SK-N-SH (cell line): ENCODE measurements around the gene CD300H. TPM values are rescaled to one million over a fixed set of nuclear protein-coding genes. Genes with fewer than 3 reads are reported as not detected.

ENCODE experiments used
- CTCF ChIA-PET: fragments of 300-600, 350-600 bp; formaldehyde crosslinking; extraction: SDS; loops from one replicate; lab custom pipeline; 2021; lab: Yijun Ruan, JAX
- POLR2A ChIA-PET: fragments of 350-600 bp; sonication (Branson Sonifier 250); formaldehyde crosslinking; extraction: SDS; loops from one replicate; lab custom pipeline; 2020; ENCODE audit warnings: antibody characterized with exemption, inconsistent platforms; lab: Yijun Ruan, JAX
- DNase-seq: peaks from one replicate; pipeline ENCODE4 v3.0.0; 2012
- H2AFZ ChIP-seq: fragments of 200-600 bp; sonication (generic); 2 replicates; pipeline ENCODE4 v1.8.1; 2016; ENCODE audit warnings: antibody characterized with exemption, mild to moderate bottlenecking, low read depth
- H3F3A ChIP-seq: fragments of 200-600 bp; sonication (generic); replicated peaks from 2 replicates; pipeline ENCODE3; 2016; ENCODE audit warnings: antibody characterized with exemption, mild to moderate bottlenecking; ENCODE audit not compliant: insufficient read depth
- H3K27ac ChIP-seq, 2 experiments: fragments of 200-500 bp in 1 of 2; fragments of 200-600 bp in 1 of 2; sonication (Bioruptor generic) in 1 of 2; sonication (generic), shearing (Covaris generic) in 1 of 2; 2 replicates each; pipeline versions ENCODE4 v1.5.1 to v1.6.1; 2014 to 2016; ENCODE audit warnings: low read depth in 2 of 2, inconsistent platforms in 1 of 2, low read length in 1 of 2, mild to moderate bottlenecking in 1 of 2, mixed read lengths in 1 of 2
- H3K27me3 ChIP-seq: fragments of 200-600 bp; sonication (generic), shearing (Covaris generic); 2 replicates; pipeline ENCODE4 v1.6.1; 2016; ENCODE audit warnings: mixed run types; ENCODE audit not compliant: insufficient read depth
- H3K36me3 ChIP-seq, 2 experiments: fragments of 200-500 bp in 1 of 2; fragments of 200-600 bp in 1 of 2; sonication (Bioruptor generic) in 1 of 2; sonication (generic) in 1 of 2; replicated peaks in 1 of 2; 2 replicates each; pipeline versions ENCODE3 to v1.5.1; 2014 to 2016; ENCODE audit warnings: low read length in 1 of 2, mild to moderate bottlenecking in 1 of 2; ENCODE audit not compliant: insufficient read depth in 2 of 2, control insufficient read depth in 1 of 2
- H3K4me1 ChIP-seq, 2 experiments: fragments of 200-500 bp in 1 of 2; fragments of 200-600 bp in 1 of 2; sonication (Bioruptor generic) in 1 of 2; sonication (generic), shearing (Covaris generic) in 1 of 2; 2 replicates each; pipeline versions ENCODE4 v1.5.1 to v1.6.1; 2014 to 2016; ENCODE audit warnings: low read depth in 1 of 2, low read length in 1 of 2, mixed run types in 1 of 2; ENCODE audit not compliant: insufficient read depth in 2 of 2, control insufficient read depth in 1 of 2
- H3K4me2 ChIP-seq: fragments of 200-600 bp; sonication (generic), shearing (Covaris generic); 2 replicates; pipeline ENCODE4 v1.6.1; 2017; ENCODE audit warnings: mixed run types
- H3K4me3 ChIP-seq, 2 experiments: fragments of 200-500 bp in 1 of 2; fragments of 200-600 bp in 1 of 2; sonication (Bioruptor generic) in 1 of 2; sonication (generic), shearing (Covaris generic) in 1 of 2; 2 replicates each; pipeline versions ENCODE4 v1.5.1 to v1.8.1; 2014 to 2016; ENCODE audit warnings: low read depth in 2 of 2, inconsistent platforms in 1 of 2, low read length in 1 of 2, mild to moderate bottlenecking in 1 of 2, mixed read lengths in 1 of 2, moderate library complexity in 1 of 2
- H3K79me2 ChIP-seq: fragments of 200-600 bp; sonication (generic); 2 replicates; pipeline ENCODE4 v1.8.1; 2017; ENCODE audit warnings: mild to moderate bottlenecking; ENCODE audit not compliant: insufficient read depth
- H3K9ac ChIP-seq: fragments of 200-600 bp; sonication (generic); 2 replicates; pipeline ENCODE4 v1.6.1; 2017; ENCODE audit warnings: mixed run types
- H3K9me2 ChIP-seq: fragments of 200-600 bp; sonication (generic); 2 replicates; pipeline ENCODE4 v1.6.1; 2017; ENCODE audit warnings: mixed run types
- H3K9me3 ChIP-seq: fragments of 200-600 bp; sonication (generic); 2 replicates; pipeline ENCODE4 v1.6.1; 2017; ENCODE audit warnings: mixed run types, mild to moderate bottlenecking, moderate library complexity
- H4K20me1 ChIP-seq: fragments of 200-600 bp; sonication (generic); 2 replicates; pipeline ENCODE4 v1.6.1; 2017; ENCODE audit warnings: mild to moderate bottlenecking, mixed run types; ENCODE audit not compliant: insufficient read depth
- EZH2phosphoT487 ChIP-seq: fragments of 200-600 bp; sonication (generic); IDR thresholded peaks from 2 replicates; pipeline ENCODE4 v1.6.1; 2017; ENCODE audit warnings: low read depth, mixed run types, mild to moderate bottlenecking, antibody characterized with exemption, moderate library complexity, borderline replicate concordance
- FOSL2 ChIP-seq: IDR thresholded peaks from 2 replicates; pipeline ENCODE4 v1.4.0; 2012; ENCODE audit warnings: low read depth, mild to moderate bottlenecking, moderate library complexity, borderline replicate concordance
- FOXM1 ChIP-seq: IDR thresholded peaks from 2 replicates; pipeline ENCODE4 v1.4.0; 2012; ENCODE audit warnings: low read depth, mild to moderate bottlenecking
- MAX ChIP-seq: IDR thresholded peaks from 2 replicates; pipeline ENCODE4 v1.4.0; 2012; ENCODE audit warnings: low read depth
- MEF2A ChIP-seq: IDR thresholded peaks from 2 replicates; pipeline ENCODE4 v1.4.0; 2012; ENCODE audit warnings: low read depth, borderline replicate concordance
- NRF1 ChIP-seq: IDR thresholded peaks from 2 replicates; pipeline ENCODE4 v1.6.1; 2012; ENCODE audit warnings: low read depth, mild to moderate bottlenecking, low read length
- POLR2AphosphoS5 ChIP-seq: IDR thresholded peaks from 2 replicates; pipeline ENCODE4 v1.6.1; 2012; ENCODE audit warnings: low read depth, low read length
- RAD21 ChIP-seq: IDR thresholded peaks from 2 replicates; pipeline ENCODE4 v1.6.1; 2012; ENCODE audit warnings: mild to moderate bottlenecking, low read length
- RXRA ChIP-seq: IDR thresholded peaks from 2 replicates; pipeline ENCODE4 v1.4.0; 2012; ENCODE audit warnings: low read depth, mild to moderate bottlenecking, borderline replicate concordance
- SIN3A ChIP-seq: IDR thresholded peaks from 2 replicates; pipeline ENCODE4 v1.6.1; 2012; ENCODE audit warnings: low read depth, mild to moderate bottlenecking, low read length, moderate library complexity, borderline replicate concordance
- SMC3 ChIP-seq: IDR thresholded peaks from 2 replicates; pipeline ENCODE4 v1.6.1; 2012; ENCODE audit warnings: low read depth, low read length, improper control_type of control experiment
- TCF12 ChIP-seq: IDR thresholded peaks from 2 replicates; pipeline ENCODE4 v1.4.0; 2012
- TEAD4 ChIP-seq: IDR thresholded peaks from 2 replicates; pipeline ENCODE4 v1.4.0; 2012; ENCODE audit warnings: mild to moderate bottlenecking, borderline replicate concordance; ENCODE audit not compliant: insufficient read depth
- USF1 ChIP-seq: IDR thresholded peaks from 2 replicates; pipeline ENCODE4 v1.4.0; 2012; ENCODE audit warnings: low read depth, borderline replicate concordance
- YY1 ChIP-seq: IDR thresholded peaks from 2 replicates; pipeline ENCODE4 v1.4.0; 2012; ENCODE audit warnings: low read depth, mild to moderate bottlenecking
- WGBS: methylation state at CpG from one replicate; pipeline ENCODE4 v1.1.6; 2017; ENCODE audit warnings: low lambda C conversion rate; 5-methylcytosine and 5-hydroxymethylcytosine counted together
- polyA plus RNA-seq, 3 experiments: library from polyadenylated mRNA; depleted of rRNA; stranded (reverse); fragments of >200 nt; gene quantifications; 2 replicates each; pipeline ENCODE4 v1.2.3, GENCODE V29; 2012
- TF ChIP-seq, protein P1 (sequence below): fragments of 150-350 bp; IDR thresholded peaks from 2 replicates; pipeline ENCODE4 v1.6.1; 2016; ENCODE audit warnings: mild to moderate bottlenecking, low read depth, low read length
- TF ChIP-seq, protein P2 (sequence below): fragments of 200-600 bp; sonication (generic); IDR thresholded peaks from 2 replicates; pipeline ENCODE4 v1.6.1; 2017; ENCODE audit warnings: antibody characterized with exemption, mild to moderate bottlenecking, moderate library complexity

The CD300H gene
- polyA plus RNA-seq, 1 of the 3 experiments (the other 2 are of a cell fraction) = not detected

DNA sequence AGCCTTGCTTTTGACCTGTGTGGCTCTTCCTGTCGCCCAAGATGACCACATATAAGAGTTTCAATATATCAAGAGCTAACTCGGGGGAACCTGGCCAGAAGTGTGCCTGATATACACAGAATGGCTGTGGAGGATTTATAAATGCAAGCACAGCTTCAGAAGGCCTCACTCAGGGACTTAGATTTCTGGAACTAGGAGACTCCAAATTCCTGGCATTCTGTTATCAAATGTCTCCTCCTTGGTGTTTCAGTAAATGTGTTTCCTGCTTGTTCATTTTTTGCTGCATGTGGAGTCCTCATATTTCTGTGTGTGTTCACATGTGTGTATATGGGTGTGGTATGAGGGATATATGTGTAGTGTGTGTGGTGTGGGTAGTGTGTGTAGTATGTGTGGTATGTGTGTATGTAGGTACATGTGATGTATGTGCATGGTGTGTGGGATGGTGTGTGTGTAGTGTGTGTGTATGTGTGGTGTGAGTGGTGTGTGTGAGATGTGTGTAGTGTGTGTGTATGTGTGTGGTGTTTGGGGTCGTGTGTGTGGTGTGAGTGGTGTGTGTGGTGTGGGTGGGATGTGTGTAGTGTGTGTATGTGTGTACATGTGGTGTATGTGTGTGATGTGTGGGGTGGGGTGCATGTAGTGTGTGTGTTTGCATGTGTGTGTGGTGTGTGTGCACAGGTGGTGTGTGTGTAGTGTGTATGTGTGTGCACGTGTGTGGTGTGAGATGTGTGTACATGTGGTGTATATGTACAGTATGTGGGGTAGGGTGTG is 981 bp upstream of the CD300H start (continued):
- TF ChIP-seq NRF1 (no peak), USF1 (no peak), SIN3A (no peak)

GRCh38 chr17:74566132-74566753 is 1.1 kb downstream of the CD300H start:
- no peak overlapping the region for H2AFZ ChIP-seq
- H3K4me2 ChIP-seq = no peak overlapping the region
- H3K36me3 ChIP-seq = no peaks in the 10 kb centered on the region
- no peaks in the 10 kb centered on the region for H3K79me2 ChIP-seq
- H3F3A ChIP-seq = no peaks in the 10 kb centered on the region
- POLR2A ChIA-PET = interaction anchor here (1.4 kb wide), 1 partner anchor 171 kb away, joined by 3 read pairs; the partner anchor contains the start of gene RAB37
- TF ChIP-seq, protein P1, sequence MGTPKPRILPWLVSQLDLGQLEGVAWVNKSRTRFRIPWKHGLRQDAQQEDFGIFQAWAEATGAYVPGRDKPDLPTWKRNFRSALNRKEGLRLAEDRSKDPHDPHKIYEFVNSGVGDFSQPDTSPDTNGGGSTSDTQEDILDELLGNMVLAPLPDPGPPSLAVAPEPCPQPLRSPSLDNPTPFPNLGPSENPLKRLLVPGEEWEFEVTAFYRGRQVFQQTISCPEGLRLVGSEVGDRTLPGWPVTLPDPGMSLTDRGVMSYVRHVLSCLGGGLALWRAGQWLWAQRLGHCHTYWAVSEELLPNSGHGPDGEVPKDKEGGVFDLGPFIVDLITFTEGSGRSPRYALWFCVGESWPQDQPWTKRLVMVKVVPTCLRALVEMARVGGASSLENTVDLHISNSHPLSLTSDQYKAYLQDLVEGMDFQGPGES = no peak
- TF ChIP-seq POLR2AphosphoS5 = no peak
- TF ChIP-seq EZH2phosphoT487 = no peak
- TF ChIP-seq FOSL2 = no peak
- no peak for TF ChIP-seq NRF1
- TF ChIP-seq MEF2A = no peak
- TF ChIP-seq TEAD4 = no peak
- TF ChIP-seq USF1 = no peak
- peak; percentile 74 for TF ChIP-seq RAD21
- TF ChIP-seq SMC3 = peak; percentile 31; the same call in 1 of the 2 replicates
- TF ChIP-seq FOXM1 = no peak
- TF ChIP-seq TCF12 = no peak
- TF ChIP-seq RXRA = no peak
- TF ChIP-seq, protein P2, sequence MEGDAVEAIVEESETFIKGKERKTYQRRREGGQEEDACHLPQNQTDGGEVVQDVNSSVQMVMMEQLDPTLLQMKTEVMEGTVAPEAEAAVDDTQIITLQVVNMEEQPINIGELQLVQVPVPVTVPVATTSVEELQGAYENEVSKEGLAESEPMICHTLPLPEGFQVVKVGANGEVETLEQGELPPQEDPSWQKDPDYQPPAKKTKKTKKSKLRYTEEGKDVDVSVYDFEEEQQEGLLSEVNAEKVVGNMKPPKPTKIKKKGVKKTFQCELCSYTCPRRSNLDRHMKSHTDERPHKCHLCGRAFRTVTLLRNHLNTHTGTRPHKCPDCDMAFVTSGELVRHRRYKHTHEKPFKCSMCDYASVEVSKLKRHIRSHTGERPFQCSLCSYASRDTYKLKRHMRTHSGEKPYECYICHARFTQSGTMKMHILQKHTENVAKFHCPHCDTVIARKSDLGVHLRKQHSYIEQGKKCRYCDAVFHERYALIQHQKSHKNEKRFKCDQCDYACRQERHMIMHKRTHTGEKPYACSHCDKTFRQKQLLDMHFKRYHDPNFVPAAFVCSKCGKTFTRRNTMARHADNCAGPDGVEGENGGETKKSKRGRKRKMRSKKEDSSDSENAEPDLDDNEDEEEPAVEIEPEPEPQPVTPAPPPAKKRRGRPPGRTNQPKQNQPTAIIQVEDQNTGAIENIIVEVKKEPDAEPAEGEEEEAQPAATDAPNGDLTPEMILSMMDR = peak; percentile 22
- no peak for TF ChIP-seq MAX
- TF ChIP-seq YY1 = no peak
- no peak overlapping the region; a peak in 1 of 4 replicates for H3K4me3 ChIP-seq
- H3K27ac ChIP-seq = no peak overlapping the region
- CTCF ChIA-PET = interaction anchor here (0.5 to 3.8 kb wide), 82 partner anchors 11 to 506 kb away, joined by 3 to 104 read pairs (median 4); partner anchors contain the start of genes CD300C, CD300E, CD300LB and CD300LD
- H3K9me2 ChIP-seq = no peaks in the 10 kb centered on the region
- no peaks in the 10 kb centered on the region for H3K27me3 ChIP-seq
- peak; percentile 82 for DNase-seq
- WGBS = 20% methylated on average over 9 of the region's 9 CpGs
- H4K20me1 ChIP-seq = no peaks in the 10 kb centered on the region
- H3K9ac ChIP-seq = no peak overlapping the region
- no peaks in the 10 kb centered on the region for H3K4me1 ChIP-seq
- no peaks in the 10 kb centered on the region for H3K9me3 ChIP-seq
